ENCODE measurements around the gene ASPHD2.
A peak's percentile ranks its signal among the peaks of the same experiment; 100 is the strongest.

The ASPHD2 gene

GRCh38 chr22:26477341-26477731 lies 48.3 kb downstream of the ASPHD2 start:
- Histone ChIP-seq H3K9me3 (ENCODE audit: control insufficient read depth, low read length) (no peaks in the 10 kb centered on the region), H3K27ac (ENCODE audit: low read depth, low read length, severe bottlenecking) (peak overlapping the region; percentile 98), H3K4me1 (ENCODE audit: control insufficient read depth, insufficient read depth, low read length, poor library complexity, severe bottlenecking) (peaks cover 25% of the 10 kb centered on the region), H3K36me3 (ENCODE audit: control insufficient read depth, insufficient read depth, low read length) (peaks cover 61% of the 10 kb centered on the region), H3K4me3 (ENCODE audit: extremely low read depth, insufficient read depth, low read length, poor library complexity, severe bottlenecking) (no peak overlapping the region)
- WGBS, 2 experiments (ENCODE audit: insufficient coverage in 2 of 2) = 69 to 82% methylated on average over 4 of the region's 4 CpGs

GRCh38 chr22:26479043-26479791 lies 50.2 kb downstream of the ASPHD2 start:
- Histone ChIP-seq H3K4me3 (ENCODE audit: extremely low read depth, insufficient read depth, low read length, poor library complexity, severe bottlenecking) (no peak overlapping the region), H3K9me3 (ENCODE audit: control insufficient read depth, low read length) (no peaks in the 10 kb centered on the region), H3K4me1 (ENCODE audit: control insufficient read depth, insufficient read depth, low read length, poor library complexity, severe bottlenecking) (peaks cover 31% of the 10 kb centered on the region), H3K27ac (ENCODE audit: low read depth, low read length, severe bottlenecking) (no peak overlapping the region), H3K36me3 (ENCODE audit: control insufficient read depth, insufficient read depth, low read length) (peaks cover 42% of the 10 kb centered on the region)
- 90 to 94% methylated on average over 7 of the region's 12 CpGs for WGBS, 2 experiments (ENCODE audit: insufficient coverage in 2 of 2)

- Histone ChIP-seq H3K4me1 (ENCODE audit: control insufficient read depth, insufficient read depth, low read length, poor library complexity, severe bottlenecking) (peaks cover 31% of the 10 kb centered on the region), H3K4me3 (ENCODE audit: extremely low read depth, insufficient read depth, low read length, poor library complexity, severe bottlenecking) (no peak overlapping the region), H3K27ac (ENCODE audit: low read depth, low read length, severe bottlenecking) (no peak overlapping the region), H3K9me3 (ENCODE audit: control insufficient read depth, low read length) (no peaks in the 10 kb centered on the region), H3K36me3 (ENCODE audit: control insufficient read depth, insufficient read depth, low read length) (peaks cover 37% of the 10 kb centered on the region)
- WGBS, 2 experiments (ENCODE audit: insufficient coverage in 2 of 2) = 88 to 90% methylated on average over 7 to 11 of the region's 12 CpGs
Measured at GRCh38 chr22:26479792-26480610, 50.9 kb downstream of the ASPHD2 start.

GRCh38 chr22:26480611-26480932 lies 51.5 kb downstream of the ASPHD2 start:
- Histone ChIP-seq H3K27ac (ENCODE audit: low read depth, low read length, severe bottlenecking) (no peak overlapping the region), H3K4me1 (ENCODE audit: control insufficient read depth, insufficient read depth, low read length, poor library complexity, severe bottlenecking) (peaks cover 31% of the 10 kb centered on the region), H3K4me3 (ENCODE audit: extremely low read depth, insufficient read depth, low read length, poor library complexity, severe bottlenecking) (no peak overlapping the region), H3K36me3 (ENCODE audit: control insufficient read depth, insufficient read depth, low read length) (peaks cover 33% of the 10 kb centered on the region), H3K9me3 (ENCODE audit: control insufficient read depth, low read length) (no peaks in the 10 kb centered on the region)
- WGBS, 2 experiments (ENCODE audit: insufficient coverage in 2 of 2) = 90% methylated on average over 2 of the region's 2 CpGs; no CpG with 5 or more reads in 1 of the 2 experiments

- Histone ChIP-seq H3K27ac (ENCODE audit: low read depth, low read length, severe bottlenecking) (no peak overlapping the region), H3K9me3 (ENCODE audit: control insufficient read depth, low read length) (no peaks in the 10 kb centered on the region), H3K36me3 (ENCODE audit: control insufficient read depth, insufficient read depth, low read length) (peaks cover 30% of the 10 kb centered on the region), H3K4me1 (ENCODE audit: control insufficient read depth, insufficient read depth, low read length, poor library complexity, severe bottlenecking) (peaks cover 30% of the 10 kb centered on the region), H3K4me3 (ENCODE audit: extremely low read depth, insufficient read depth, low read length, poor library complexity, severe bottlenecking) (no peak overlapping the region)
- WGBS, 2 experiments (ENCODE audit: insufficient coverage in 2 of 2) = 95 to 100% methylated on average over 1 to 3 of the region's 6 CpGs
Measured at GRCh38 chr22:26481112-26481693, 52.1 kb downstream of the ASPHD2 start.

GRCh38 chr22:26481694-26482093 lies 52.6 kb downstream of the ASPHD2 start:
- H3K36me3 ChIP-seq (ENCODE audit: control insufficient read depth, insufficient read depth, low read length) = peaks cover 25% of the 10 kb centered on the region
- H3K4me3 ChIP-seq (ENCODE audit: extremely low read depth, insufficient read depth, low read length, poor library complexity, severe bottlenecking) = no peak overlapping the region
- H3K27ac ChIP-seq (ENCODE audit: low read depth, low read length, severe bottlenecking) = no peak overlapping the region
- peaks cover 25% of the 10 kb centered on the region for H3K4me1 ChIP-seq (ENCODE audit: control insufficient read depth, insufficient read depth, low read length, poor library complexity, severe bottlenecking)
- no peaks in the 10 kb centered on the region for H3K9me3 ChIP-seq (ENCODE audit: control insufficient read depth, low read length)
- 84 to 94% methylated on average over 3 to 4 of the region's 4 CpGs for WGBS, 2 experiments (ENCODE audit: insufficient coverage in 2 of 2)

- Histone ChIP-seq H3K9me3 (ENCODE audit: control insufficient read depth, low read length) (no peaks in the 10 kb centered on the region), H3K4me1 (ENCODE audit: control insufficient read depth, insufficient read depth, low read length, poor library complexity, severe bottlenecking) (peaks cover 22% of the 10 kb centered on the region), H3K36me3 (ENCODE audit: control insufficient read depth, insufficient read depth, low read length) (peaks cover 24% of the 10 kb centered on the region), H3K27ac (ENCODE audit: low read depth, low read length, severe bottlenecking) (no peak overlapping the region), H3K4me3 (ENCODE audit: extremely low read depth, insufficient read depth, low read length, poor library complexity, severe bottlenecking) (no peak overlapping the region)
- 84 to 85% methylated on average over 3 to 5 of the region's 5 CpGs for WGBS, 2 experiments (ENCODE audit: insufficient coverage in 2 of 2)
Measured at GRCh38 chr22:26482161-26482560, 53.1 kb downstream of the ASPHD2 start.

- H3K36me3 ChIP-seq (ENCODE audit: control insufficient read depth, insufficient read depth, low read length) = peaks cover 28% of the 10 kb centered on the region
- WGBS, 2 experiments (ENCODE audit: insufficient coverage in 2 of 2) = 18 to 19% methylated on average over 5 to 6 of the region's 7 CpGs
- H3K4me3 ChIP-seq (ENCODE audit: extremely low read depth, insufficient read depth, low read length, poor library complexity, severe bottlenecking) = peak overlapping the region; percentile 64
- H3K4me1 ChIP-seq (ENCODE audit: control insufficient read depth, insufficient read depth, low read length, poor library complexity, severe bottlenecking) = peaks cover 13% of the 10 kb centered on the region
- H3K9me3 ChIP-seq (ENCODE audit: control insufficient read depth, low read length) = no peaks in the 10 kb centered on the region
- H3K27ac ChIP-seq (ENCODE audit: low read depth, low read length, severe bottlenecking) = peak overlapping the region; percentile 93
Measured at GRCh38 chr22:26483043-26483438, 54.0 kb downstream of the ASPHD2 start.

- H3K36me3 ChIP-seq (ENCODE audit: control insufficient read depth, insufficient read depth, low read length) = peaks cover 28% of the 10 kb centered on the region
- 0 to 1% methylated on average over 68 to 75 of the region's 85 CpGs for WGBS, 2 experiments (ENCODE audit: insufficient coverage in 2 of 2)
- peaks cover 13% of the 10 kb centered on the region for H3K4me1 ChIP-seq (ENCODE audit: control insufficient read depth, insufficient read depth, low read length, poor library complexity, severe bottlenecking)
Measured at GRCh38 chr22:26483439-26484359, 54.6 kb downstream of the ASPHD2 start, which contains the start of the genes HPS4 and SRRD. Gene HPS4 (minus strand): TSS chr22:26483783. CDS start chr22:26481762, 2,021 bp downstream. Gene SRRD (plus strand): TSS chr22:26483877. CDS start chr22:26483891, 14 bp downstream.

GRCh38 chr22:26484360-26484706 lies 55.3 kb downstream of the ASPHD2 start:
- Histone ChIP-seq H3K36me3 (ENCODE audit: control insufficient read depth, insufficient read depth, low read length) (peaks cover 29% of the 10 kb centered on the region), H3K9me3 (ENCODE audit: control insufficient read depth, low read length) (no peaks in the 10 kb centered on the region)

More at GRCh38 chr22:26483439-26484359, 54.6 kb downstream of the ASPHD2 start, which contains the start of the genes HPS4 and SRRD:
- peak within 1 kb of the TSS; percentile 64 for H3K4me3 ChIP-seq (ENCODE audit: extremely low read depth, insufficient read depth, low read length, poor library complexity, severe bottlenecking)
- H3K27ac ChIP-seq (ENCODE audit: low read depth, low read length, severe bottlenecking) = peak within 1 kb of the TSS; percentile 93
- no peaks in the 10 kb centered on the region for H3K9me3 ChIP-seq (ENCODE audit: control insufficient read depth, low read length)

More at GRCh38 chr22:26484360-26484706, 55.3 kb downstream of the ASPHD2 start:
- Histone ChIP-seq H3K27ac (ENCODE audit: low read depth, low read length, severe bottlenecking) (peak overlapping the region; percentile 93), H3K4me1 (ENCODE audit: control insufficient read depth, insufficient read depth, low read length, poor library complexity, severe bottlenecking) (peaks cover 10% of the 10 kb centered on the region), H3K4me3 (ENCODE audit: extremely low read depth, insufficient read depth, low read length, poor library complexity, severe bottlenecking) (peak overlapping the region; percentile 64)
- WGBS, 2 experiments (ENCODE audit: insufficient coverage in 2 of 2) = 0% methylated on average over 1 to 3 of the region's 6 CpGs

All from mesodermal cell (in vitro differentiated cells).